DMS 273 (cell line): Measurements from ENCODE around the gene SELE.
"Not testable (repeated sequence)": the region's sequence is repeated elsewhere in the genome, so short reads cannot be mapped to it uniquely, and the experiment has no call there.

Experiments used
- DNase-seq: peaks from one replicate; lab custom pipeline; 2025; ENCODE audit not compliant: unreplicated experiment; lab: John Stamatoyannopoulos, UW

SELE gene

GRCh38 chr1:169725930-169726329 is 7.9 kb downstream of the SELE start:
- DNase-seq: no peak

- DNase-seq: no peak
These were observed 9.7 kb downstream of the SELE start for GRCh38 chr1:169724168-169724567.

GRCh38 chr1:169723763-169724162 is 10.1 kb downstream of the SELE start:
- DNase-seq: no peak

- no peak for DNase-seq
These were observed 11.1 kb downstream of the SELE start for GRCh38 chr1:169722779-169723178.

GRCh38 chr1:169715100-169715499 is 18.8 kb downstream of the SELE start:
- DNase-seq: not testable (repeated sequence)

- not testable (repeated sequence) for DNase-seq
These were observed 20.8 kb downstream of the SELE start for GRCh38 chr1:169713090-169713489.

- DNase-seq: no peak
These were observed 21.6 kb downstream of the SELE start for GRCh38 chr1:169712309-169712631.

GRCh38 chr1:169711469-169712308 is 22.2 kb downstream of the SELE start, which contains the start of gene SELL:
Gene SELL, minus strand, starts transcription at chr1:169711620. Its CDS starts 122 bp downstream, at chr1:169711498.
- DNase-seq: peak; percentile 85

- DNase-seq: no peak
These were observed 25.2 kb downstream of the SELE start for GRCh38 chr1:169708647-169709046.

- no peak for DNase-seq
These were observed 25.8 kb downstream of the SELE start for GRCh38 chr1:169707912-169708604.

- DNase-seq: no peak
These were observed 29.1 kb downstream of the SELE start for GRCh38 chr1:169704797-169705196.

GRCh38 chr1:169701261-169702005 is 32.4 kb downstream of the SELE start:
- no peak for DNase-seq

- no peak for DNase-seq
These were observed 34.2 kb downstream of the SELE start for GRCh38 chr1:169699707-169700106.

- no peak for DNase-seq
These were observed 34.9 kb downstream of the SELE start for GRCh38 chr1:169698976-169699375.

GRCh38 chr1:169697755-169698154 is 36.1 kb downstream of the SELE start:
- no peak for DNase-seq

GRCh38 chr1:169696273-169697100 is 37.4 kb downstream of the SELE start:
- DNase-seq: no peak

GRCh38 chr1:169694304-169695075 is 39.4 kb downstream of the SELE start:
- DNase-seq: no peak

GRCh38 chr1:169692756-169693460 is 41.0 kb downstream of the SELE start:
- DNase-seq: no peak

- no peak for DNase-seq
These were observed 43.4 kb downstream of the SELE start for GRCh38 chr1:169690489-169690888.
